Retinal pigment epithelial cell (primary cell): ENCODE measurements around the gene TOE1.
"Not testable (repeated sequence)": the region's sequence is repeated elsewhere in the genome, so short reads cannot be mapped to it uniquely, and the experiment has no call there.

Source experiments
- DNase-seq: peaks from one replicate; pipeline ENCODE4 v3.0.0-alpha.2; 2010; ENCODE audit warnings: low read depth
- H3K4me3 ChIP-seq: 2 replicates; pipeline ENCODE4 v1.5.1; 2011; ENCODE audit warnings: mild to moderate bottlenecking, low read length, control low read depth, moderate library complexity
- TF ChIP-seq, protein P1 (sequence below): conservative IDR thresholded peaks from 2 replicates; pipeline ENCODE4 v1.5.1; 2011; ENCODE audit warnings: low read depth, low read length, control low read depth, inconsistent platforms

TOE1 gene

GRCh38 chr1:45378184-45378583 lies 38.2 kb downstream of the TOE1 start:
- no peak for DNase-seq
- no peak overlapping the region for H3K4me3 ChIP-seq
- TF ChIP-seq, protein P1, sequence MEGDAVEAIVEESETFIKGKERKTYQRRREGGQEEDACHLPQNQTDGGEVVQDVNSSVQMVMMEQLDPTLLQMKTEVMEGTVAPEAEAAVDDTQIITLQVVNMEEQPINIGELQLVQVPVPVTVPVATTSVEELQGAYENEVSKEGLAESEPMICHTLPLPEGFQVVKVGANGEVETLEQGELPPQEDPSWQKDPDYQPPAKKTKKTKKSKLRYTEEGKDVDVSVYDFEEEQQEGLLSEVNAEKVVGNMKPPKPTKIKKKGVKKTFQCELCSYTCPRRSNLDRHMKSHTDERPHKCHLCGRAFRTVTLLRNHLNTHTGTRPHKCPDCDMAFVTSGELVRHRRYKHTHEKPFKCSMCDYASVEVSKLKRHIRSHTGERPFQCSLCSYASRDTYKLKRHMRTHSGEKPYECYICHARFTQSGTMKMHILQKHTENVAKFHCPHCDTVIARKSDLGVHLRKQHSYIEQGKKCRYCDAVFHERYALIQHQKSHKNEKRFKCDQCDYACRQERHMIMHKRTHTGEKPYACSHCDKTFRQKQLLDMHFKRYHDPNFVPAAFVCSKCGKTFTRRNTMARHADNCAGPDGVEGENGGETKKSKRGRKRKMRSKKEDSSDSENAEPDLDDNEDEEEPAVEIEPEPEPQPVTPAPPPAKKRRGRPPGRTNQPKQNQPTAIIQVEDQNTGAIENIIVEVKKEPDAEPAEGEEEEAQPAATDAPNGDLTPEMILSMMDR: no peak

DNA sequence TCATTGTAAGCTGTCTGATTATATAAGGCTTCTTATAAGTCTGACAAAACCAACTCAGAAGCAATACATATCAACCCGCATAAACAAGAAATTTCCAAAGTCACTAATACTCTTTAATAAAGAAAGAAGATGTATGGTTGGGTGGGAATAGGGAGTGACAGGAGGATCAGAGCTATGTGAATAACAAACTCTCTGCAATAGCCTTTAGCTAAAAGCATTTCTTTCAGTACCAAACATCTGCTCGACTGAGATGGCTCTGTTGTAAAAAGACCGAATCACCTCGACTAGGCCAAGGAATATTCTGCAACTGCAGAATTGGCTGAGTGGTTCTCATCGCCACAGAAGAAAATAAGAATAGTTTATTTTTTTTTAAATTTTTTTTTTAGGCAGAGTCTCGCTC lies 39.6 kb downstream of the TOE1 start:
- TF ChIP-seq, protein P1: no peak
- DNase-seq: no peak
- H3K4me3 ChIP-seq: no peak overlapping the region

DNA sequence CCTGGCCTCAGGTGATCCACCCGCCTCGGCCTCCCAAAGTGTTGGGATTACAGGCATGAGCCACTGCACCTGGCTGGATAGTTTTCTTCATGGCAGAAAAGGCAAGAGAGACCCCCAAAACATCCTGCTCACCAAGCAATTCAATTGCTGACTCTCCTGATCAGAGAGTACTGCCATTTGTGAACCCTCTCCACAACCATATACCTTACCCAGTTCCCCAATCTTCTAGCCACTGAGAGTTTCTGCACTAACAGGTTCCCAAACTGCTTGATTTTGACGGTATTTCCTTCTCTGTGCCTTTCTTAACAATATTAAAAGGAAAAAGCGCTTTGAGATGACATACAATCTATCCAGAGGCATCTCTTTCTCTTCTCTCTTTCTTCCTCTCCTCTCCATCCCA lies 40.2 kb downstream of the TOE1 start:
- DNase-seq: no peak
- no peak overlapping the region for H3K4me3 ChIP-seq
- TF ChIP-seq, protein P1: no peak

DNA sequence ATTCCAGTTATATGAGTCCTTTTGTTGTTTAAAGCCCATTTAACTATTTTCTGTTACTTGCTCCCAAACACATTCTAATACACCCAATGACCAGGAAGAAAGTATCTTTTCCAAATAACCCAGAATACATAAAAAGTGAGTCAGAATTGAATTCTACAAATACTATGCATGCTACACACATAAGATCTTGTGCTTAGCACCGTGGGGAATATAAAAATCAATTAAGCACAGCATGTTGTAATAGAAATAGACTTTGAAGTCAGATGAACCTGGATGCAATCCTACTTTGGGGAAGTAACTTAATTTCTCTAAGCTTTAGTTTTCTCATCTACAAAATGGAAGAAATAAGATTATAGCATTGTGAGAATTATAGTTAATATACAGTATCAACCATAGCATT lies 40.8 kb downstream of the TOE1 start:
- no peak for DNase-seq
- no peak overlapping the region for H3K4me3 ChIP-seq
- TF ChIP-seq, protein P1: no peak

- TF ChIP-seq, protein P1: no peak
- DNase-seq: no peak
- H3K4me3 ChIP-seq: no peak overlapping the region
Measured at GRCh38 chr1:45381243-45381642, 41.3 kb downstream of the TOE1 start.

DNA sequence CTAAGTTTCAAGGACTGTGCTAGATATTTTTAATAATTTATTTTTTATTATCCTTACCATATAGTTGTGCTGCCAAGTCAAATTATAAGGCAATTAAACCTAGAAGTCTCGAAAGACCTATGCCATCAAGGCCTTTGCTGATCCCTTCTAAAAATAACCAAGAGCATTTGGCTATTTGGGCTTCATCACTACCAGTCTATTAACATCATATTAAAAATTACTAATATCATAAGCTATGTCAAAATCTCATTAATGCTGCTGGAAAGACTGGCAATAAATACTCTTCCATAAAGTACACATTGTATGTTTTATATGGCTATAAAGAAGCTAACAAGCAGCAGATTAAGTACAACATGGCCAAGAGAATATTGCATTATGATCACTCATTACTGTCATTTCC lies 43.2 kb downstream of the TOE1 start:
- TF ChIP-seq, protein P1: no peak
- no peak for DNase-seq
- no peak overlapping the region for H3K4me3 ChIP-seq

GRCh38 chr1:45384213-45384612 lies 44.2 kb downstream of the TOE1 start:
- not testable (repeated sequence) for DNase-seq, H3K4me3 ChIP-seq

DNA sequence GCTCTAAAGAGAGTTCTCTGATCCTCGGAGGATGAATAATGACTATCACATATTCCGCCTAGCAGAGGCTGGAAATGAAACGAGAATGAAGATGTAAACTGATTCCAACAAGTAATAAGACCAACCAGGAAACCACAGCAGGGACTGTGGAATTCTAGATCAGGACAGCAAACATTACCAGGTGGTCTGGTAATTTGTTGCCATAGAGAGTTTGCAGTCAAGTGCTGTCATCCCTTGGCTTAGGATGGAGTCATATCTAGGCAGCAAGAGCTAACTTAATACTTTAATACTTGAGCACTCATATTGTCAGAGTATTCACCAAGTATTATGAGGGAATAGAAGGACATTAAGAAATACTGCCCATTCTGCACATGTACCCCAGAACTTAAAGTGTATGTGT lies 45.3 kb downstream of the TOE1 start:
- TF ChIP-seq, protein P1: no peak
- H3K4me3 ChIP-seq: no peak overlapping the region
- DNase-seq: no peak
